DND-41 (cell line): ENCODE measurements around the gene ZNF608.

Source experiments
- ATAC-seq: fragments of 200-7000 bp; cut with Tn5 transposase; 3 replicates; pipeline ENCODE4 v1.9.1; 2021; ENCODE audit warnings: low read depth; ENCODE audit not compliant: insufficient read depth
- DNase-seq: peaks from one replicate; pipeline ENCODE4 v3.0.0-alpha.2; 2020
- H2AFZ ChIP-seq: 2 replicates; pipeline ENCODE4 v1.6.0; 2012; ENCODE audit warnings: low read depth, low read length
- H3K27ac ChIP-seq: 2 replicates; pipeline ENCODE4 v1.5.1; 2012; ENCODE audit warnings: low read length, inconsistent platforms
- H3K27me3 ChIP-seq: fragments of 200-600 bp; sonication (generic); 2 replicates; pipeline ENCODE4 v1.6.0; 2012; ENCODE audit warnings: low read length, mild to moderate bottlenecking, inconsistent platforms; ENCODE audit not compliant: insufficient read depth, poor library complexity
- H3K36me3 ChIP-seq: 2 replicates; pipeline ENCODE4 v1.5.1; 2012; ENCODE audit warnings: low read length, inconsistent platforms; ENCODE audit not compliant: insufficient read depth
- H3K4me1 ChIP-seq: 2 replicates; pipeline ENCODE4 v1.5.1; 2012; ENCODE audit warnings: mild to moderate bottlenecking, low read length; ENCODE audit not compliant: insufficient read depth
- H3K4me2 ChIP-seq: 2 replicates; pipeline ENCODE4 v1.6.0; 2012; ENCODE audit warnings: mild to moderate bottlenecking, moderate library complexity, low read length, inconsistent platforms; ENCODE audit not compliant: insufficient read depth
- H3K4me3 ChIP-seq, 2 experiments: fragments of 200-600 bp in 1 of 2; shearing (Covaris generic) in 1 of 2; 2 replicates each; pipeline ENCODE4 v1.5.1; 2012 to 2016; ENCODE audit warnings: inconsistent platforms in 2 of 2, low read length in 2 of 2, mild to moderate bottlenecking in 2 of 2, low read depth in 1 of 2, moderate library complexity in 1 of 2
- H3K79me2 ChIP-seq: 2 replicates; pipeline ENCODE4 v1.6.0; 2012; ENCODE audit warnings: low read length, inconsistent platforms; ENCODE audit not compliant: insufficient read depth
- H3K9ac ChIP-seq: 2 replicates; pipeline ENCODE4 v1.6.0; 2012; ENCODE audit warnings: low read depth, mild to moderate bottlenecking, inconsistent platforms, low read length, moderate library complexity
- H3K9me3 ChIP-seq: 2 replicates; pipeline ENCODE4 v1.5.1; 2012; ENCODE audit warnings: low read length, moderate library complexity, mild to moderate bottlenecking, inconsistent platforms; ENCODE audit not compliant: insufficient read depth, severe bottlenecking
- H4K20me1 ChIP-seq: 2 replicates; pipeline ENCODE4 v1.6.0; 2012; ENCODE audit warnings: low read length; ENCODE audit not compliant: insufficient read depth
- CTCF ChIP-seq: IDR thresholded peaks from 2 replicates; pipeline ENCODE4 v1.5.1; 2012; ENCODE audit warnings: borderline replicate concordance, low read length, moderate library complexity, mild to moderate bottlenecking; ENCODE audit not compliant: poor library complexity, severe bottlenecking; ENCODE audit errors: extremely low read depth
- EZH2 ChIP-seq: IDR thresholded peaks from 3 replicates; pipeline ENCODE4 v1.6.1; 2012; ENCODE audit warnings: borderline replicate concordance, low read depth, mild to moderate bottlenecking, moderate library complexity, low read length, inconsistent platforms; ENCODE audit not compliant: severe bottlenecking

ZNF608 gene

GRCh38 chr5:124697933-124698591 lies 48.4 kb downstream of the ZNF608 start:
- no peaks in the 10 kb centered on the region for H4K20me1 ChIP-seq
- no peaks in the 10 kb centered on the region for H3K36me3 ChIP-seq
- no peaks in the 10 kb centered on the region for H3K79me2 ChIP-seq
- no peaks in the 10 kb centered on the region for H3K9me3 ChIP-seq
- H3K4me2 ChIP-seq, result no peak overlapping the region
- no peak for DNase-seq
- ATAC-seq, result no peak
- no peak overlapping the region for H3K4me3 ChIP-seq
- no peak overlapping the region for H3K9ac ChIP-seq
- TF ChIP-seq EZH2 (no peak), CTCF (no peak)
- no peak overlapping the region for H3K27ac ChIP-seq
- H3K4me1 ChIP-seq, result peaks cover 10% of the 10 kb centered on the region; the same call in 1 of the 2 replicates
- H2AFZ ChIP-seq, result no peak overlapping the region
- no peaks in the 10 kb centered on the region for H3K27me3 ChIP-seq

GRCh38 chr5:124697501-124697900 lies 48.9 kb downstream of the ZNF608 start:
- H2AFZ ChIP-seq, result no peak overlapping the region
- no peaks in the 10 kb centered on the region for H3K36me3 ChIP-seq
- no peak overlapping the region for H3K27ac ChIP-seq
- no peak overlapping the region for H3K9ac ChIP-seq
- TF ChIP-seq EZH2 (no peak), CTCF (no peak)
- no peaks in the 10 kb centered on the region for H3K9me3 ChIP-seq
- peaks cover 8% of the 10 kb centered on the region; the same call in 1 of the 2 replicates for H3K4me1 ChIP-seq
- no peaks in the 10 kb centered on the region for H3K79me2 ChIP-seq
- no peaks in the 10 kb centered on the region for H4K20me1 ChIP-seq
- DNase-seq (no peak), ATAC-seq (no peak)
- no peaks in the 10 kb centered on the region for H3K27me3 ChIP-seq
- H3K4me3 ChIP-seq, result no peak overlapping the region
- H3K4me2 ChIP-seq, result no peak overlapping the region

- no peak for TF ChIP-seq CTCF
- TF ChIP-seq EZH2, result no peak
- Histone ChIP-seq H3K4me3 (no peak overlapping the region), H3K9ac (no peak overlapping the region), H3K27me3 (no peaks in the 10 kb centered on the region), H3K79me2 (no peaks in the 10 kb centered on the region), H2AFZ (no peak overlapping the region), H3K36me3 (no peaks in the 10 kb centered on the region), H4K20me1 (no peaks in the 10 kb centered on the region), H3K4me1 (peaks cover 2% of the 10 kb centered on the region; the same call in 1 of the 2 replicates), H3K27ac (no peak overlapping the region), H3K4me2 (no peak overlapping the region), H3K9me3 (no peaks in the 10 kb centered on the region)
- ATAC-seq (no peak), DNase-seq (no peak)
These were observed 49.5 kb downstream of the ZNF608 start for GRCh38 chr5:124696898-124697297.
